ENCODE data around the gene FNDC7.

- no peak for TF ChIP-seq EP300 (IDR thresholded peaks at IDR 0.05; ENCODE audit: borderline replicate concordance in 1 of 2, control insufficient read depth in 1 of 2, low read depth in 2 of 2, low read length in 2 of 2)
- TF ChIP-seq, protein P1, sequence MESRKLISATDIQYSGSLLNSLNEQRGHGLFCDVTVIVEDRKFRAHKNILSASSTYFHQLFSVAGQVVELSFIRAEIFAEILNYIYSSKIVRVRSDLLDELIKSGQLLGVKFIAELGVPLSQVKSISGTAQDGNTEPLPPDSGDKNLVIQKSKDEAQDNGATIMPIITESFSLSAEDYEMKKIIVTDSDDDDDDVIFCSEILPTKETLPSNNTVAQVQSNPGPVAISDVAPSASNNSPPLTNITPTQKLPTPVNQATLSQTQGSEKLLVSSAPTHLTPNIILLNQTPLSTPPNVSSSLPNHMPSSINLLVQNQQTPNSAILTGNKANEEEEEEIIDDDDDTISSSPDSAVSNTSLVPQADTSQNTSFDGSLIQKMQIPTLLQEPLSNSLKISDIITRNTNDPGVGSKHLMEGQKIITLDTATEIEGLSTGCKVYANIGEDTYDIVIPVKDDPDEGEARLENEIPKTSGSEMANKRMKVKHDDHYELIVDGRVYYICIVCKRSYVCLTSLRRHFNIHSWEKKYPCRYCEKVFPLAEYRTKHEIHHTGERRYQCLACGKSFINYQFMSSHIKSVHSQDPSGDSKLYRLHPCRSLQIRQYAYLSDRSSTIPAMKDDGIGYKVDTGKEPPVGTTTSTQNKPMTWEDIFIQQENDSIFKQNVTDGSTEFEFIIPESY (IDR thresholded peaks at IDR 0.05): no peak
- TF ChIP-seq NR2C1 (IDR thresholded peaks at IDR 0.05): no peak
- TF ChIP-seq HCFC1 (IDR thresholded peaks at IDR 0.05; ENCODE audit: low read length): no peak
- TF ChIP-seq NR2C2 (IDR thresholded peaks at IDR 0.05; ENCODE audit: borderline replicate concordance, control insufficient read depth, insufficient read length, low read depth): no peak
- TF ChIP-seq, protein P2, sequence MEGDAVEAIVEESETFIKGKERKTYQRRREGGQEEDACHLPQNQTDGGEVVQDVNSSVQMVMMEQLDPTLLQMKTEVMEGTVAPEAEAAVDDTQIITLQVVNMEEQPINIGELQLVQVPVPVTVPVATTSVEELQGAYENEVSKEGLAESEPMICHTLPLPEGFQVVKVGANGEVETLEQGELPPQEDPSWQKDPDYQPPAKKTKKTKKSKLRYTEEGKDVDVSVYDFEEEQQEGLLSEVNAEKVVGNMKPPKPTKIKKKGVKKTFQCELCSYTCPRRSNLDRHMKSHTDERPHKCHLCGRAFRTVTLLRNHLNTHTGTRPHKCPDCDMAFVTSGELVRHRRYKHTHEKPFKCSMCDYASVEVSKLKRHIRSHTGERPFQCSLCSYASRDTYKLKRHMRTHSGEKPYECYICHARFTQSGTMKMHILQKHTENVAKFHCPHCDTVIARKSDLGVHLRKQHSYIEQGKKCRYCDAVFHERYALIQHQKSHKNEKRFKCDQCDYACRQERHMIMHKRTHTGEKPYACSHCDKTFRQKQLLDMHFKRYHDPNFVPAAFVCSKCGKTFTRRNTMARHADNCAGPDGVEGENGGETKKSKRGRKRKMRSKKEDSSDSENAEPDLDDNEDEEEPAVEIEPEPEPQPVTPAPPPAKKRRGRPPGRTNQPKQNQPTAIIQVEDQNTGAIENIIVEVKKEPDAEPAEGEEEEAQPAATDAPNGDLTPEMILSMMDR (IDR thresholded peaks at IDR 0.05 in 2 of 3, conservative IDR thresholded peaks at IDR 0.05 in 1 of 3; ENCODE audit: control insufficient read depth in 2 of 3, extremely low read depth in 1 of 3, insufficient read depth in 1 of 3, low read depth in 3 of 3, low read length in 3 of 3): no peak
Measured at GRCh38 chr1:108791790-108792189, 79.1 kb downstream of the FNDC7 start.
